Trophoblast cell (in vitro differentiated cells and primary cell): Measurements from ENCODE around the gene CSGALNACT2.

Experiments
- DNase-seq, 2 donors: peaks; one replicate each; pipeline ENCODE4 v3.0.0-alpha.2; 2016
- H2AFZ ChIP-seq: 2 replicates; pipeline ENCODE4 v1.6.1; 2013; ENCODE audit warnings: low read length, moderate library complexity, mild to moderate bottlenecking; ENCODE audit not compliant: insufficient read depth, poor library complexity
- H2AK5ac ChIP-seq: 2 replicates; pipeline ENCODE4 v1.6.1; 2013; ENCODE audit warnings: mild to moderate bottlenecking, low read length
- H2BK120ac ChIP-seq: 2 replicates; pipeline ENCODE4 v1.6.1; 2013; ENCODE audit warnings: low read length, mild to moderate bottlenecking, moderate library complexity; ENCODE audit not compliant: insufficient read depth, poor library complexity
- H2BK12ac ChIP-seq: 2 replicates; pipeline ENCODE4 v1.6.1; 2013; ENCODE audit warnings: mild to moderate bottlenecking, low read length, moderate library complexity
- H2BK5ac ChIP-seq: 2 replicates; pipeline ENCODE4 v1.6.1; 2013; ENCODE audit warnings: low read length, low read depth, moderate library complexity, mild to moderate bottlenecking; ENCODE audit not compliant: poor library complexity
- H3K14ac ChIP-seq: 2 replicates; pipeline ENCODE4 v1.6.1; 2013; ENCODE audit warnings: mild to moderate bottlenecking, low read length
- H3K18ac ChIP-seq: 2 replicates; pipeline ENCODE4 v1.6.1; 2013; ENCODE audit warnings: mild to moderate bottlenecking, low read length
- H3K23ac ChIP-seq: 2 replicates; pipeline ENCODE4 v1.6.1; 2013; ENCODE audit warnings: low read length
- H3K27ac ChIP-seq: 2 replicates; pipeline ENCODE4 v1.5.1; 2013; ENCODE audit warnings: low read depth, mild to moderate bottlenecking, inconsistent platforms, low read length, moderate library complexity
- H3K27me3 ChIP-seq: 2 replicates; pipeline ENCODE4 v1.6.1; 2013; ENCODE audit warnings: inconsistent platforms, mild to moderate bottlenecking, low read length, moderate library complexity; ENCODE audit not compliant: insufficient read depth
- H3K36me3 ChIP-seq, 2 experiments: 1 replicate in 1 of 2; 2 replicates in 1 of 2; pipeline ENCODE4 v1.6.1; 2013; ENCODE audit warnings: low read length in 2 of 2, mild to moderate bottlenecking in 2 of 2, moderate library complexity in 1 of 2; ENCODE audit not compliant: insufficient read depth in 2 of 2, control insufficient read depth in 1 of 2
- H3K4ac ChIP-seq: 2 replicates; pipeline ENCODE4 v1.6.1; 2013; ENCODE audit warnings: low read depth, mild to moderate bottlenecking, low read length, moderate library complexity
- H3K4me1 ChIP-seq, 2 experiments: 1 replicate in 1 of 2; 2 replicates in 1 of 2; pipeline ENCODE4 v1.6.1; 2013; ENCODE audit warnings: low read length in 2 of 2, mild to moderate bottlenecking in 2 of 2, moderate library complexity in 1 of 2; ENCODE audit not compliant: insufficient read depth in 2 of 2, control insufficient read depth in 1 of 2
- H3K4me2 ChIP-seq: 2 replicates; pipeline ENCODE4 v1.6.1; 2013; ENCODE audit warnings: inconsistent platforms, mild to moderate bottlenecking, low read length, moderate library complexity
- H3K4me3 ChIP-seq: 2 replicates; pipeline ENCODE4 v1.5.1; 2013; ENCODE audit warnings: mild to moderate bottlenecking, low read depth, low read length, inconsistent platforms
- H3K79me1 ChIP-seq: one replicate; pipeline ENCODE4 v1.6.1; 2013; ENCODE audit warnings: low read length
- H3K79me2 ChIP-seq: 2 replicates; pipeline ENCODE4 v1.6.1; 2013; ENCODE audit warnings: low read length, mild to moderate bottlenecking; ENCODE audit not compliant: control insufficient read depth, insufficient read depth, poor library complexity
- H3K9ac ChIP-seq: 2 replicates; pipeline ENCODE4 v1.6.1; 2013; ENCODE audit warnings: mild to moderate bottlenecking, low read length
- H3K9me3 ChIP-seq: 2 replicates; pipeline ENCODE4 v1.6.1; 2013; ENCODE audit warnings: low read depth, mild to moderate bottlenecking, control low read depth, inconsistent platforms, low read length; ENCODE audit not compliant: insufficient read depth
- H4K12ac ChIP-seq: 2 replicates; pipeline ENCODE4 v1.6.1; 2013; ENCODE audit warnings: low read depth, mild to moderate bottlenecking, low read length, moderate library complexity
- H4K8ac ChIP-seq: 2 replicates; pipeline ENCODE4 v1.6.1; 2013; ENCODE audit warnings: low read depth, mild to moderate bottlenecking, low read length, moderate library complexity
- H4K91ac ChIP-seq: one replicate; pipeline ENCODE4 v1.6.1; 2013; ENCODE audit warnings: low read depth, mild to moderate bottlenecking, low read length, moderate library complexity
- WGBS: extraction: QIAGEN DNeasy Blood & Tissue Kit; methylation state at CpG from one replicate; pipeline ENCODE4 v1.1.7; 2013; ENCODE audit warnings: missing lambda C conversion rate; ENCODE audit not compliant: insufficient read length, insufficient coverage; ENCODE audit errors: extremely low coverage; 5-methylcytosine and 5-hydroxymethylcytosine counted together

CSGALNACT2 gene

GRCh38 chr10:43205681-43206390 lies 67.6 kb downstream of the CSGALNACT2 start:
- Histone ChIP-seq H3K27me3 (no peaks in the 10 kb centered on the region), H2BK5ac (no peak overlapping the region), H3K4ac (no peak overlapping the region), H3K79me2 (no peaks in the 10 kb centered on the region), H3K4me3 (no peak overlapping the region), H3K4me2 (no peak overlapping the region), H3K27ac (no peak overlapping the region), H3K18ac (no peak overlapping the region), H4K91ac (no peak overlapping the region), H4K12ac (no peak overlapping the region), H3K36me3 (no peaks in the 10 kb centered on the region), H2BK12ac (no peak overlapping the region), H3K9ac (no peak overlapping the region), H2AFZ (no peak overlapping the region), H4K8ac (no peak overlapping the region), H3K23ac (no peak overlapping the region), H3K14ac (no peak overlapping the region), H3K4me1 (peaks cover 0 to 2% of the 10 kb centered on the region in 2 experiments), H3K79me1 (no peaks in the 10 kb centered on the region), H2AK5ac (no peak overlapping the region), H2BK120ac (no peak overlapping the region), H3K9me3 (no peaks in the 10 kb centered on the region)
- no CpG with 5 or more reads among the region's 20 CpGs for WGBS
- no peak for DNase-seq

DNA sequence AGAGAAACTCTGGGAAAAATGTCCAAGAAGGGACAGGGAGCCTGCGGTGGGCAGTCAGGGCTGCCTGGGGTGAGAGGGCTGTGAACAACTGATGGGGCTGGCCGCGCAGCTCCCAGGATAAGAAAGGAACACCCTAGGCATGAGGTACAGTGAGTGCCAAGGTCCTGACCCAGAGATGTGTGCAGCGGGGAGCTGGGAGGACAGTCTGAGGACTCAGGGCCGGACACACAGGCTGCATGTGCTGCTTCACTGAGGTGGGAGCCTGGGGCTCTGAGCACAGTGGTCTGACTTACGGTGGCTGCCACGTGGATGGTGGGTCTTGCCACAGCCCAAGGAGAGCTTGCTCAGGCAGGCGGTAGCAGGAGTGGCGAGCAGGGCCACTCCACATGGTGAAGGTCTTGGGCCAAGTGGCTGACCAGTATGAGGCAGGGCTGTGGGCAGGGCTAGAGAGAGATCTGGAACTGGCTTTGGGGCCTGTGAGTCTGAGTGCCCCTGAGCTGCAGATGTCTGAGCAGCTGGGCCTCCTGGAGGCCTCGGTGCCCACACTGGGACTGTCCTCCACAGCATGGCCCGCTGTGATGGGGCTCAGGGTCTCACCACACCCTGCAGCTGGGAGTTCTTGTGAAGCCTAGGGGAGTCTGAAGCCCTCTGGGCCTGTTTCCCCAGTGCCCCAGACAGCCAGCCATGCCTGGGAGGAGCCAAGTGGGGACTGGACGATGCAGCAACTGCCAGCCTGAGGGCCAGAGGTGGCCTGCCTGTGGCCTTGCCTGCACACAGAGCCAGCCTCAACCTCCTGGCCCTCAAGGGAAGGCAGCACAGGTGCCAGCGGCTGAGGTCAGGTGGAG lies 68.4 kb downstream of the CSGALNACT2 start:
- WGBS, result no CpG with 5 or more reads among the region's 13 CpGs

DNA sequence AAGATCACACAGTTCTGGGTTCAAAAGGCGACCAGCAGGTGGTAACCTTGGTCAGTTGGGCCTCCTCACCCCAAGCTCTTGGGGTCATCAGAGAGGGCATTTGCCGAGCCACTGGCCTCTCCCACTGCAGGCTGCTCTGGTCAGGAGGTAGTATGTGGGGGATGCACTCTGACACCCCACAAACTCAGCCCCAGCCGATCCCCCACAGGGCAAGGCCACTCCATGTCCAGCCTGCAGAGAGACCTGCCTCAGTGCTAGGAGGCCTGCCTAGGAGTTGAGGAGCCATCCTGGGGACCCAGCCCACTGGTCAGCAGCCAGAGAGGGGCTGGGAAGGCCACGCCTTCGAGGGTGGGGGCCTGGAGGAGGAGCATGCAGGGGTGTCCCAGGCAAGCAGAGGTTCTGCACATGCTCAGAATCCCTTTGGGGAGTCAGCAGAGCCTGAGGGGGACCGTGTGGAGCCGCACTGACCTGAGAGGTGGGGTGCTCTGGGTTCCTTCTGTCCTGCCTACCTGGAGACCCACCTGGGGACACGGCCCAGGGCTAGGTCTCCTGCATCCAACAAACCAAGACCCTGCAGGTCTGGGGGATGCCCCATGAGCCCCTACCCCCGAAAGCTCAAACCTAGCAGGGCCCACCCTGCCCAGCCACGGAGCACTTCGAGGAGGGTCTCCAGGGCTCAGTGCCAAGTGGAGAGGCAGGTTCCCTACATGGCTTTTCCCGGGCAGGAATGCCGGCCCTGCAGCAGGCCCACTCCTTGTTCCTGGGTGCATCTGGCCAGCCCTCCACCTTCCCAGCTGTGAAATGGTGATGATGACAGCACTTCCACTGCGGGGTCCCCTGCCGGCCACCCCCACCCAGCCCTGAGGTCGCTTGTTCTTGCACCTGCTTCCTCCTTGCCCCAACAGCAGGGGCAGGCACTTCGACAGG lies 70.2 kb downstream of the CSGALNACT2 start:
- H3K27ac ChIP-seq, result no peak overlapping the region
- no peaks in the 10 kb centered on the region for H3K79me1 ChIP-seq
- no peak overlapping the region for H3K23ac ChIP-seq
- H3K4me1 ChIP-seq, result no peaks in the 10 kb centered on the region
- H2AK5ac ChIP-seq, result no peak overlapping the region
- no peak overlapping the region for H3K18ac ChIP-seq
- H3K9me3 ChIP-seq, result no peaks in the 10 kb centered on the region
- no peak overlapping the region for H3K14ac ChIP-seq
- no peak overlapping the region for H3K9ac ChIP-seq
- no peak overlapping the region for H3K4me3 ChIP-seq
- no peak overlapping the region for H4K12ac ChIP-seq
- H2BK12ac ChIP-seq, result no peak overlapping the region
- no peak overlapping the region for H3K4me2 ChIP-seq
- H4K8ac ChIP-seq, result no peak overlapping the region
- WGBS, result no CpG with 5 or more reads among the region's 17 CpGs
- no peaks in the 10 kb centered on the region for H3K27me3 ChIP-seq
- H4K91ac ChIP-seq, result no peak overlapping the region
- no peaks in the 10 kb centered on the region for H3K36me3 ChIP-seq
- H2BK120ac ChIP-seq, result no peak overlapping the region
- H3K4ac ChIP-seq, result no peak overlapping the region
- H2BK5ac ChIP-seq, result no peak overlapping the region
- H3K79me2 ChIP-seq, result no peaks in the 10 kb centered on the region
- H2AFZ ChIP-seq, result no peak overlapping the region
- no peak for DNase-seq

More for the DNA sequence above, 68.4 kb downstream of the CSGALNACT2 start:
- Histone ChIP-seq H3K4me2 (no peak overlapping the region), H4K12ac (no peak overlapping the region), H3K4ac (no peak overlapping the region), H4K8ac (no peak overlapping the region), H2BK5ac (no peak overlapping the region), H3K4me3 (no peak overlapping the region), H3K9me3 (no peaks in the 10 kb centered on the region), H3K9ac (no peak overlapping the region), H3K36me3 (no peaks in the 10 kb centered on the region), H2BK12ac (no peak overlapping the region), H3K79me1 (no peaks in the 10 kb centered on the region), H2AFZ (no peak overlapping the region), H2AK5ac (no peak overlapping the region), H4K91ac (no peak overlapping the region), H3K27me3 (no peaks in the 10 kb centered on the region), H3K18ac (no peak overlapping the region), H3K27ac (no peak overlapping the region), H3K79me2 (no peaks in the 10 kb centered on the region), H2BK120ac (no peak overlapping the region), H3K4me1 (peaks cover 0 to 2% of the 10 kb centered on the region in 2 experiments), H3K14ac (no peak overlapping the region), H3K23ac (no peak overlapping the region)
- DNase-seq, result no peak

- Histone ChIP-seq H3K27me3 (no peaks in the 10 kb centered on the region), H2AK5ac (no peak overlapping the region), H3K27ac (no peak overlapping the region), H2AFZ (no peak overlapping the region), H4K91ac (no peak overlapping the region), H3K79me1 (no peaks in the 10 kb centered on the region), H2BK12ac (no peak overlapping the region), H3K4me1 (no peaks in the 10 kb centered on the region), H3K4ac (no peak overlapping the region), H3K4me3 (no peak overlapping the region), H3K4me2 (no peak overlapping the region), H3K9ac (no peak overlapping the region), H3K36me3 (no peaks in the 10 kb centered on the region), H3K18ac (no peak overlapping the region), H3K23ac (no peak overlapping the region), H4K12ac (no peak overlapping the region), H2BK5ac (no peak overlapping the region), H3K14ac (no peak overlapping the region), H3K79me2 (no peaks in the 10 kb centered on the region), H4K8ac (no peak overlapping the region), H2BK120ac (no peak overlapping the region), H3K9me3 (no peaks in the 10 kb centered on the region)
- no CpG with 5 or more reads among the region's 7 CpGs for WGBS
- no peak for DNase-seq
Measured at GRCh38 chr10:43209074-43209455, 70.8 kb downstream of the CSGALNACT2 start.
